Measurements from ENCODE around the gene CXCR6. TPM values are rescaled to one million over a fixed set of nuclear protein-coding genes. Genes with fewer than 3 reads are reported as not detected.

The CXCR6 gene
- total RNA-seq, 2 donors from 2014 or later: not detected

- Histone ChIP-seq H3K36me3 (ENCODE audit: control insufficient read depth, insufficient read depth, low read length) (peaks cover 56% of the 10 kb centered on the region), H3K4me3 (ENCODE audit: low read length) (no peak overlapping the region), H3K9ac (ENCODE audit: extremely low read depth, low read length, poor library complexity, severe bottlenecking) (no peak overlapping the region), H3K27ac (ENCODE audit: low read depth, low read length) (no peak overlapping the region), H3K4me1 (ENCODE audit: control insufficient read depth, insufficient read depth, low read length) (no peaks in the 10 kb centered on the region), H3K9me3 (ENCODE audit: control insufficient read depth, low read length) (no peaks in the 10 kb centered on the region), H3K27me3 (ENCODE audit: control insufficient read depth, insufficient read depth, low read length, poor library complexity, severe bottlenecking) (no peaks in the 10 kb centered on the region)
- no peaks in the 10 kb centered on the region for H3K4me1 Mint-ChIP-seq
- peaks cover 60% of the 10 kb centered on the region for H3K36me3 Mint-ChIP-seq (ENCODE audit: low read depth)
- no peaks in the 10 kb centered on the region for H3K27me3 Mint-ChIP-seq (ENCODE audit: insufficient read depth)
- no peak overlapping the region for H3K4me3 Mint-ChIP-seq
- TF ChIP-seq CTCF (conservative IDR thresholded peaks at IDR 0.05): no peak
- WGBS, 2 experiments (ENCODE audit: insufficient coverage in 1 of 2, insufficient read length in 1 of 2): 92 to 96% methylated on average over 17 of the region's 17 CpGs
- H3K27ac Mint-ChIP-seq: no peak overlapping the region
- no peaks in the 10 kb centered on the region for H3K9me3 Mint-ChIP-seq
- no peak for DNase-seq
Observed at GRCh38 chr3:45966371-45966791, 23.1 kb downstream of the CXCR6 start.

GRCh38 chr3:45966950-45967640, 23.8 kb downstream of the CXCR6 start:
- H3K4me3 Mint-ChIP-seq: no peak overlapping the region
- H3K27ac Mint-ChIP-seq: no peak overlapping the region
- no peaks in the 10 kb centered on the region for H3K9me3 Mint-ChIP-seq
- Histone ChIP-seq H3K9me3 (ENCODE audit: control insufficient read depth, low read length) (no peaks in the 10 kb centered on the region), H3K4me1 (ENCODE audit: control insufficient read depth, insufficient read depth, low read length) (no peaks in the 10 kb centered on the region), H3K36me3 (ENCODE audit: control insufficient read depth, insufficient read depth, low read length) (peaks cover 60% of the 10 kb centered on the region), H3K27me3 (ENCODE audit: control insufficient read depth, insufficient read depth, low read length, poor library complexity, severe bottlenecking) (no peaks in the 10 kb centered on the region), H3K27ac (ENCODE audit: low read depth, low read length) (no peak overlapping the region), H3K4me3 (ENCODE audit: low read length) (no peak overlapping the region), H3K9ac (ENCODE audit: extremely low read depth, low read length, poor library complexity, severe bottlenecking) (no peak overlapping the region)
- no peak for TF ChIP-seq CTCF (conservative IDR thresholded peaks at IDR 0.05)
- DNase-seq: no peak
- no peaks in the 10 kb centered on the region for H3K27me3 Mint-ChIP-seq (ENCODE audit: insufficient read depth)
- no peaks in the 10 kb centered on the region for H3K4me1 Mint-ChIP-seq
- H3K36me3 Mint-ChIP-seq (ENCODE audit: low read depth): peaks cover 61% of the 10 kb centered on the region
- WGBS, 2 experiments (ENCODE audit: insufficient coverage in 1 of 2, insufficient read length in 1 of 2): 88 to 99% methylated on average over 11 to 16 of the region's 16 CpGs

GRCh38 chr3:45967724-45968123, 24.5 kb downstream of the CXCR6 start:
- Histone ChIP-seq H3K9me3 (ENCODE audit: control insufficient read depth, low read length) (no peaks in the 10 kb centered on the region), H3K4me1 (ENCODE audit: control insufficient read depth, insufficient read depth, low read length) (no peaks in the 10 kb centered on the region), H3K27me3 (ENCODE audit: control insufficient read depth, insufficient read depth, low read length, poor library complexity, severe bottlenecking) (no peaks in the 10 kb centered on the region), H3K27ac (ENCODE audit: low read depth, low read length) (no peak overlapping the region), H3K4me3 (ENCODE audit: low read length) (no peak overlapping the region), H3K9ac (ENCODE audit: extremely low read depth, low read length, poor library complexity, severe bottlenecking) (no peak overlapping the region), H3K36me3 (ENCODE audit: control insufficient read depth, insufficient read depth, low read length) (peaks cover 55% of the 10 kb centered on the region)
- Mint-ChIP-seq H3K27ac (peak overlapping the region; percentile 81), H3K9me3 (no peaks in the 10 kb centered on the region), H3K27me3 (ENCODE audit: insufficient read depth) (no peaks in the 10 kb centered on the region), H3K4me3 (no peak overlapping the region), H3K4me1 (no peaks in the 10 kb centered on the region), H3K36me3 (ENCODE audit: low read depth) (peaks cover 59% of the 10 kb centered on the region)
- 91 to 92% methylated on average over 8 of the region's 8 CpGs for WGBS, 2 experiments (ENCODE audit: insufficient coverage in 1 of 2, insufficient read length in 1 of 2)
- TF ChIP-seq CTCF (conservative IDR thresholded peaks at IDR 0.05): no peak
- no peak for DNase-seq

Measured in endodermal cell (in vitro differentiated cells).